GM23248 (cell line): ENCODE results near the gene CDC45. TPM values are rescaled to one million over a fixed set of nuclear protein-coding genes. Genes with fewer than 3 reads are reported as not detected.

Source experiments
- DNase-seq: peaks from one replicate; pipeline ENCODE4 v3.0.0-alpha.2; 2015
- H2AFZ ChIP-seq: fragments of 200-600 bp; sonication (generic); 2 replicates; pipeline ENCODE4 v1.6.1; 2016; ENCODE audit warnings: antibody characterized with exemption
- H3F3A ChIP-seq: fragments of 200-600 bp; sonication (generic); 2 replicates; pipeline ENCODE4 v1.6.1; 2016; ENCODE audit warnings: mild to moderate bottlenecking, antibody characterized with exemption, mixed run types; ENCODE audit not compliant: insufficient read depth
- H3K27ac ChIP-seq: fragments of 200-600 bp; sonication (generic); 2 replicates; pipeline ENCODE4 v1.5.1; 2016; ENCODE audit warnings: mild to moderate bottlenecking
- H3K27me3 ChIP-seq: fragments of 200-600 bp; sonication (generic); replicated peaks from 2 replicates; pipeline ENCODE4 v1.6.1; 2016; ENCODE audit warnings: mild to moderate bottlenecking; ENCODE audit not compliant: insufficient read depth
- H3K36me3 ChIP-seq: fragments of 200-600 bp; sonication (generic); 2 replicates; pipeline ENCODE4 v1.6.1; 2016; ENCODE audit warnings: low read depth, mild to moderate bottlenecking
- H3K4me1 ChIP-seq: fragments of 200-600 bp; sonication (generic); 2 replicates; pipeline ENCODE4 v1.6.1; 2016; ENCODE audit warnings: mild to moderate bottlenecking; ENCODE audit not compliant: insufficient read depth
- H3K4me2 ChIP-seq: fragments of 200-600 bp; sonication (generic); one replicate; pipeline ENCODE4 v1.6.1; 2016; ENCODE audit warnings: mild to moderate bottlenecking; ENCODE audit not compliant: unreplicated experiment
- H3K4me3 ChIP-seq: fragments of 200-600 bp; sonication (generic); 2 replicates; pipeline ENCODE4 v1.5.1; 2016; ENCODE audit warnings: mild to moderate bottlenecking
- H3K79me2 ChIP-seq: fragments of 200-600 bp; sonication (generic); 2 replicates; pipeline ENCODE4 v1.6.1; 2016; ENCODE audit warnings: mild to moderate bottlenecking; ENCODE audit not compliant: insufficient read depth
- H3K9ac ChIP-seq: fragments of 200-600 bp; sonication (generic); 2 replicates; pipeline ENCODE4 v1.6.1; 2016; ENCODE audit warnings: mild to moderate bottlenecking
- H3K9me2 ChIP-seq: fragments of 200-600 bp; sonication (generic); 2 replicates; pipeline ENCODE4 v1.6.1; 2016; ENCODE audit warnings: mixed run types, mild to moderate bottlenecking, moderate library complexity; ENCODE audit not compliant: insufficient read depth
- H3K9me3 ChIP-seq: fragments of 200-600 bp; sonication (generic); one replicate; pipeline ENCODE4 v1.6.1; 2017; ENCODE audit warnings: low read depth
- H4K20me1 ChIP-seq: fragments of 200-600 bp; sonication (generic); 2 replicates; pipeline ENCODE4 v1.6.0; 2016; ENCODE audit not compliant: insufficient read depth
- EZH2 ChIP-seq: fragments of 200-600 bp; sonication (generic); IDR thresholded peaks from 2 replicates; pipeline ENCODE4 v1.6.1; 2018; ENCODE audit warnings: antibody characterized with exemption, mild to moderate bottlenecking; ENCODE audit not compliant: insufficient read depth, poor library complexity, severe bottlenecking
- EZH2phosphoT487 ChIP-seq: fragments of 200-600 bp; sonication (generic); IDR thresholded peaks from 2 replicates; pipeline ENCODE4 v1.6.1; 2018; ENCODE audit warnings: antibody characterized with exemption, moderate library complexity, mild to moderate bottlenecking, low read depth; ENCODE audit not compliant: insufficient read depth
- WGBS, 2 experiments: methylation state at CpG; one replicate each; pipeline ENCODE4 v1.1.6; 2015 to 2017; ENCODE audit warnings: low lambda C conversion rate in 2 of 2, low coverage in 1 of 2; ENCODE audit errors: missing lambda C conversion rate in 2 of 2; 5-methylcytosine and 5-hydroxymethylcytosine counted together
- in situ Hi-C: fragments of 300-500 bp; cut with MboI; formaldehyde crosslinking; loops from 2 replicates; pipeline ENCODE4 v1.15.0; 2020
- polyA plus RNA-seq: library from polyadenylated mRNA; unstranded; fragments of >200 nt; fragmentation: Nextera tagmentation; extraction: Ambion mirVana; gene quantifications from 2 replicates; pipeline ENCODE4 v1.2.1, GENCODE V29; 2016
- total RNA-seq: library from RNA; depleted of rRNA; stranded (reverse); fragments of >200 nt; shearing (Covaris generic); gene quantifications from 2 replicates; pipeline ENCODE4 v1.2.3, GENCODE V29; 2014

The CDC45 gene
- total and polyA plus RNA-seq, 2 experiments from 2014 or later: 9.5 to 10.1 TPM

DNA sequence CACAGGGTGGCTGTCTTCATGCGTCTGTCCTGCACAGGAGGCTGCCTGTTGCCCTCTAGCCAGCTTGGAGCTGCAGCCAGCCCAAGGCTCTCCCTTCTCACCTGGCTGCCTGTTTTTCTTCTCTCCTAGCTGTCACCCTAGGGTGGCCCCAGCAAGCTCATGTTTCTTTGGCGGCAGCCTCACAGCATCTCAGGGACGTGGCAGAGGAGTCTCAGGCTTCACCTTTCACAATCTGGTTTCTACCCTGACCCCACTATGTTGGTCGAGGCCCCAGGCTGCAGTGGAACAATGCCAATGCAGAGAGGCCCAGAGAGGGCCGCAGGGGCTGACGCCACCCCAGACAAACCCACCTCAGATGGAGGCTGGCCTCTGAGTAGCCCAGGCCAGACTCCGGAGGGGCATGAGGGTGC is 47.0 kb downstream of the CDC45 start:
- 67 to 69% methylated on average over 7 of the region's 7 CpGs for WGBS, 2 experiments
- Histone ChIP-seq H3K9me3 (no peaks in the 10 kb centered on the region), H3K4me3 (no peak overlapping the region), H3K27me3 (peaks cover 9% of the 10 kb centered on the region; the same call in 1 of the 2 replicates), H3K36me3 (no peaks in the 10 kb centered on the region), H3K27ac (no peak overlapping the region), H4K20me1 (no peaks in the 10 kb centered on the region), H3K9me2 (no peaks in the 10 kb centered on the region), H2AFZ (no peak overlapping the region), H3K9ac (no peak overlapping the region), H3K4me1 (no peaks in the 10 kb centered on the region), H3K4me2 (no peak overlapping the region), H3F3A (no peaks in the 10 kb centered on the region), H3K79me2 (no peaks in the 10 kb centered on the region)
- in situ Hi-C loops: no loop called here
- DNase-seq: no peak
- TF ChIP-seq EZH2 (no peak), EZH2phosphoT487 (no peak)

DNA sequence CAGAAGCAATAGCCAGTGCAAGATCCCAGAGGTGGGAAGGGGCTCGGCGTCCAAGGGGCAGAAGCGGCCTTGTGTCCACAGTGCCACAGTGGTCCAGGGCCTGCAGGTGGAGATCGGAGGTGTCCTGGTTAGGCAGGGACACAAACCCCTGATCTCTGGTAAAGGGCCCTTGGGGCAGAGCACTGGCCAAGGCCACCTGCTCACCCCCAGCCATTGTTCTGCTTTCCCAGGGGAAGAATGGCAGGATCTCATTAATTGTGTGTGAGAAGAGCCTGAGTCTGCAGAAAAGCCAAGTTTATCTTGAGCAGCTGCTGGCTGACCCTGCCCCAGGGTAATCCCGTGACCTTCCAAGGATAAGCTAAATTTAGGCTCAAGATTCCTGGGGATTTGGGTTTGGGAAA is 47.6 kb downstream of the CDC45 start:
- no peaks in the 10 kb centered on the region for H3F3A ChIP-seq
- WGBS, 2 experiments: 95 to 96% methylated on average over 5 of the region's 5 CpGs
- in situ Hi-C loops: no loop called here
- no peaks in the 10 kb centered on the region for H3K9me3 ChIP-seq
- no peak for DNase-seq
- H3K79me2 ChIP-seq: no peaks in the 10 kb centered on the region
- no peaks in the 10 kb centered on the region for H4K20me1 ChIP-seq
- H3K4me2 ChIP-seq: no peak overlapping the region
- no peaks in the 10 kb centered on the region for H3K4me1 ChIP-seq
- TF ChIP-seq EZH2phosphoT487 (no peak), EZH2 (no peak)
- no peak overlapping the region for H3K27ac ChIP-seq
- H2AFZ ChIP-seq: no peak overlapping the region
- H3K4me3 ChIP-seq: no peak overlapping the region
- H3K9me2 ChIP-seq: no peaks in the 10 kb centered on the region
- peaks cover 9% of the 10 kb centered on the region; the same call in 1 of the 2 replicates for H3K27me3 ChIP-seq
- no peaks in the 10 kb centered on the region for H3K36me3 ChIP-seq
- H3K9ac ChIP-seq: no peak overlapping the region

DNA sequence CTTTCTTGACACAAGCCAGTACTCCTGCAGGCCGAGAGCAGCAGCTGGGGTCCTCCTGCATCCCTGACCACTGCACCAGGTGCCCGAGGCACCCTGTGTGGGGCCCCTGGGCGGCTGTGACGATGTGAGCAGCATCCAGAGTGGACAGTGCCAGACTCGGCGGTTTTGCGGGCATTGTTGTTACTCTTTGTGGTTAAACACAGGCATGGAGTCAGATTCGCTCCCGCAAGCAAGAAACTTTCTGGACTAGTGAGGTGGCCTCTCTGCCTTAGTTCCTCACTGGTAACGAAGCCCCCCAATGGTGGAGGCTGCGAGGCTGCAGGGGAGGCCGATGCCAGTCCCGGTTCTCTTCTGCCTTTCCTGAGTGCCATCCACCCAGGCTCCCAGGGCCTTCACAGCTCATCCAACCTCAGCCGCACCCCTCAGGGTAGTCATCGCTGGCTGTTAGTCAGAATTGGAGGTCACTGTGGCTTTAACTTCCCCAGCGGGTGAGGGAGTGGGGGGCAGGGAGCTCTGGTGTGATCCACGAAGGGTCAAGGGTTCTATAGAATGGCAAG is 48.2 kb downstream of the CDC45 start:
- Histone ChIP-seq H3K4me2 (no peak overlapping the region), H3K4me3 (no peak overlapping the region), H3K27me3 (peaks cover 9% of the 10 kb centered on the region; the same call in 1 of the 2 replicates), H2AFZ (no peak overlapping the region), H4K20me1 (no peaks in the 10 kb centered on the region), H3K27ac (no peak overlapping the region), H3F3A (no peaks in the 10 kb centered on the region), H3K9me2 (no peaks in the 10 kb centered on the region), H3K9ac (no peak overlapping the region), H3K36me3 (no peaks in the 10 kb centered on the region), H3K79me2 (no peaks in the 10 kb centered on the region), H3K9me3 (no peaks in the 10 kb centered on the region), H3K4me1 (no peaks in the 10 kb centered on the region)
- TF ChIP-seq EZH2 (no peak), EZH2phosphoT487 (no peak)
- peak; percentile 45 for DNase-seq
- in situ Hi-C loops: no loop called here
- WGBS, 2 experiments: 76% methylated on average over 17 of the region's 17 CpGs

DNA sequence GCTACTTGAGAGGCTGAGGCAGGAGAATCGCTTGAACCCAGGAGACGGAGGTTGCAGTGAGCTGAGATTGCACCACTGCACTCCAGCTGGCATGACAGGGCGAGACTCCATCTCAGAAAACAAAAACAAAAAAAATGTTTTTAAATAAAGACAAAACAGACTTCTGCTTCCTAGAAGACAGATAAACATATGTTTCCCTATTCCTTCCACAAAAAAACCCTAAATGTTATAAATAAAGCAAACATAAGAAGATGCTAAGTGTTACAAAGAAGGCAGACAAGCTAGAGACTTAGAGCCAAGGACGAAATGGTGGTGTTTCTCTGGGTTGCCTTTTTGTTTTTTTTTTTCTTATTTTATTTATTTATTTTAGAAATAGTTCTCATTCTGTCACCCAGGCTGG is 50.1 kb downstream of the CDC45 start:
- Histone ChIP-seq H4K20me1 (no peaks in the 10 kb centered on the region), H3K27me3 (peaks cover 3% of the 10 kb centered on the region; the same call in 1 of the 2 replicates), H3K4me1 (no peaks in the 10 kb centered on the region), H3K79me2 (no peaks in the 10 kb centered on the region), H3K9me3 (no peaks in the 10 kb centered on the region), H3K9me2 (no peaks in the 10 kb centered on the region), H2AFZ (no peak overlapping the region), H3K4me2 (no peak overlapping the region), H3K9ac (no peak overlapping the region), H3K36me3 (no peaks in the 10 kb centered on the region), H3K4me3 (no peak overlapping the region), H3F3A (no peaks in the 10 kb centered on the region), H3K27ac (no peak overlapping the region)
- TF ChIP-seq EZH2 (no peak), EZH2phosphoT487 (no peak)
- DNase-seq: no peak
- in situ Hi-C loops: no loop called here
- WGBS, 2 experiments: 54 to 63% methylated on average over 4 of the region's 4 CpGs
